HepG2 (cell line): ENCODE data around the gene RGL1. TPM values are rescaled to one million over a fixed set of nuclear protein-coding genes. Genes with fewer than 3 reads are reported as not detected.

Experiments used
- ATAC-seq: fragments of 200-7000 bp; cut with Tn5 transposase; 3 replicates; pipeline ENCODE4 v1.9.1; 2020; ENCODE audit warnings: mild to moderate bottlenecking, moderate library complexity
- BruUV-seq: library from RNA; stranded (reverse); fragments of 400-500 nt; replicated peaks from 2 replicates; lab custom pipeline; 2021; lab: Mats Ljungman, UMichigan
- CTCF ChIA-PET: fragments of 300-600 bp; formaldehyde crosslinking; extraction: SDS; loops from one replicate; lab custom pipeline; 2021; ENCODE audit warnings: low total read pairs, inconsistent platforms, low intra/inter-chr PET ratio; lab: Yijun Ruan, JAX
- POLR2A ChIA-PET: fragments of 350-600 bp; sonication (Branson Sonifier 250); formaldehyde crosslinking; loops from one replicate; lab custom pipeline; 2020; ENCODE audit warnings: antibody characterized with exemption, inconsistent platforms; lab: Yijun Ruan, JAX
- DNase-seq: peaks from one replicate; pipeline ENCODE4 v3.0.0-alpha.2; 2015; ENCODE audit warnings: low spot score
- FAIRE-seq: peaks from 3 replicates; lab custom pipeline; 2011; peaks lifted over from hg19 to GRCh38; lab: Jason Lieb, UNC
- H2AFZ ChIP-seq: one replicate; pipeline ENCODE4 v1.6.1; 2011; ENCODE audit warnings: low read length, inconsistent platforms
- H3K27ac ChIP-seq: fragments of 300-600 bp; 3 replicates; pipeline ENCODE4 v1.8.0; 2011; ENCODE audit warnings: mixed run types, mild to moderate bottlenecking, mixed read lengths, low read length, inconsistent platforms; ENCODE audit not compliant: insufficient read depth; ENCODE audit errors: extremely low read length
- H3K27me3 ChIP-seq, 2 experiments: fragments of 200-600 bp in 1 of 2; 2 replicates in 1 of 2; 3 replicates in 1 of 2; pipeline versions ENCODE4 v1.6.0 to v1.8.0; 2011; ENCODE audit warnings: low read length in 2 of 2, mild to moderate bottlenecking in 2 of 2, moderate library complexity in 2 of 2, inconsistent platforms in 1 of 2; ENCODE audit not compliant: insufficient read depth in 2 of 2, control insufficient read depth in 1 of 2
- H3K36me3 ChIP-seq, 2 experiments: fragments of 200-600 bp in 1 of 2; replicated peaks in 1 of 2; 2 replicates in 1 of 2; 3 replicates in 1 of 2; pipeline versions ENCODE4 v1.5.1 to v1.8.0; 2011; ENCODE audit warnings: low read length in 2 of 2, inconsistent platforms in 1 of 2; ENCODE audit not compliant: insufficient read depth in 2 of 2, control insufficient read depth in 1 of 2
- H3K4me1 ChIP-seq: 2 replicates; pipeline ENCODE4 v1.5.1; 2012; ENCODE audit warnings: low read length, inconsistent platforms; ENCODE audit not compliant: insufficient read depth
- H3K4me2 ChIP-seq: 2 replicates; pipeline ENCODE4 v1.6.0; 2011; ENCODE audit warnings: low read depth, low read length, inconsistent platforms
- H3K4me3 ChIP-seq, 3 experiments: fragments of 200-600 bp in 1 of 3; sonication (generic), shearing (Covaris generic) in 1 of 3; replicated peaks in 1 of 3; 2 replicates each; pipeline ENCODE4 v1.5.1; 2011 to 2016; ENCODE audit warnings: low read length in 3 of 3, inconsistent platforms in 2 of 3, low read depth in 2 of 3, mild to moderate bottlenecking in 2 of 3, control low read depth in 1 of 3, mixed read lengths in 1 of 3; ENCODE audit not compliant: insufficient read depth in 1 of 3
- H3K79me2 ChIP-seq: one replicate; pipeline ENCODE4 v1.6.1; 2011; ENCODE audit warnings: low read length, inconsistent platforms; ENCODE audit not compliant: insufficient read depth
- H3K9ac ChIP-seq: 2 replicates; pipeline ENCODE4 v1.6.0; 2011; ENCODE audit warnings: mild to moderate bottlenecking, low read depth, low read length, inconsistent platforms; ENCODE audit not compliant: insufficient read depth
- H3K9me3 ChIP-seq: 2 replicates; pipeline ENCODE4 v1.5.1; 2012; ENCODE audit warnings: mild to moderate bottlenecking, low read length
- H4K20me1 ChIP-seq: 2 replicates; pipeline ENCODE4 v1.6.0; 2011; ENCODE audit warnings: inconsistent platforms, mild to moderate bottlenecking, low read length, moderate library complexity; ENCODE audit not compliant: insufficient read depth
- FOXA1 ChIP-seq, 2 experiments: fragments of 450-650 bp in 1 of 2; sonication (generic) in 1 of 2; formaldehyde crosslinking in 1 of 2; IDR thresholded peaks; 2 replicates each; pipeline versions ENCODE4 v1.4.0 to v1.6.1; 2016 to 2020; ENCODE audit warnings: missing genetic modification reagents in 1 of 2
- GMEB1 ChIP-seq: sonication (generic); formaldehyde crosslinking; IDR thresholded peaks from 2 replicates; pipeline ENCODE4 v1.5.1; 2020; ENCODE audit warnings: missing genetic modification reagents, mild to moderate bottlenecking, borderline replicate concordance
- HNRNPUL1 ChIP-seq: fragments of 200-400 bp; formaldehyde crosslinking; IDR thresholded peaks from 2 replicates; pipeline ENCODE4 v1.6.1; 2017; ENCODE audit warnings: low read depth, mild to moderate bottlenecking, low read length, moderate library complexity
- POLR2G ChIP-seq: fragments of 200-400 bp; formaldehyde crosslinking; IDR thresholded peaks from 2 replicates; pipeline ENCODE4 v1.6.1; 2018; ENCODE audit warnings: mild to moderate bottlenecking, low read depth, low read length, moderate library complexity
- SP2 ChIP-seq: sonication (generic); formaldehyde crosslinking; IDR thresholded peaks from 2 replicates; pipeline ENCODE4 v1.5.1; 2020; ENCODE audit warnings: mild to moderate bottlenecking, missing genetic modification reagents
- ZNF160 ChIP-seq: sonication (generic); formaldehyde crosslinking; IDR thresholded peaks from 2 replicates; pipeline ENCODE4 v1.8.0; 2022; ENCODE audit warnings: mild to moderate bottlenecking, inconsistent platforms, missing genetic modification reagents
- ZNF326 ChIP-seq: sonication (generic); formaldehyde crosslinking; IDR thresholded peaks from 2 replicates; pipeline ENCODE4 v1.4.0; 2020; ENCODE audit warnings: missing genetic modification reagents, borderline replicate concordance
- ZNF556 ChIP-seq: sonication (generic); formaldehyde crosslinking; IDR thresholded peaks from 2 replicates; pipeline ENCODE4 v1.4.0; 2020; ENCODE audit warnings: mild to moderate bottlenecking, missing genetic modification reagents, borderline replicate concordance
- ZNF605 ChIP-seq: sonication (generic); formaldehyde crosslinking; IDR thresholded peaks from 2 replicates; pipeline ENCODE4 v1.8.0; 2022; ENCODE audit warnings: mild to moderate bottlenecking, missing genetic modification reagents
- ZNF629 ChIP-seq: sonication (generic); formaldehyde crosslinking; conservative IDR thresholded peaks from 2 replicates; pipeline ENCODE4 v1.5.0; 2020; ENCODE audit warnings: missing genetic modification reagents
- ZNF703 ChIP-seq: sonication (generic); formaldehyde crosslinking; IDR thresholded peaks from 2 replicates; pipeline ENCODE4 v1.5.1; 2020; ENCODE audit warnings: missing genetic modification reagents, mild to moderate bottlenecking, moderate library complexity, borderline replicate concordance
- ZNF788 ChIP-seq: sonication (generic); formaldehyde crosslinking; IDR thresholded peaks from 2 replicates; pipeline ENCODE4 v1.5.0; 2020; ENCODE audit warnings: mild to moderate bottlenecking, missing genetic modification reagents, borderline replicate concordance
- WGBS: methylation state at CpG from one replicate; pipeline ENCODE4 v1.1.6; 2017; ENCODE audit warnings: low lambda C conversion rate; 5-methylcytosine and 5-hydroxymethylcytosine counted together
- in situ Hi-C: cut with HindIII; loops from 2 replicates; pipeline ENCODE4 v1.10.0; 2017; ENCODE audit warnings: low pct_unique_long_range_greater_than_20kb; ENCODE audit not compliant: extremely low pct_ligation_motif_present
- intact Hi-C: fragments of 100-400 bp; cut with micrococcal nuclease; formaldehyde crosslinking; loops from one replicate; pipeline ENCODE4 v1.10.0; 2022; ENCODE audit not compliant: unreplicated experiment
- polyA plus RNA-seq, 8 experiments: library from polyadenylated mRNA; depleted of rRNA in 3 of 8; stranded (reverse) in 7 of 8; unstranded in 1 of 8; fragments of >200 nt; fragmentation: Illumina TruSeq in 4 of 8; extraction: Trizol in 4 of 8; gene quantifications; 2 replicates each; pipeline versions ENCODE4 v1.2.1 to v1.2.3, GENCODE V29; 2011 to 2016; ENCODE audit warnings: low read depth in 4 of 8, missing spikeins in 1 of 8, mixed read lengths in 1 of 8; ENCODE audit not compliant: insufficient read depth in 1 of 8
- total RNA-seq, 5 experiments: library from RNA; depleted of rRNA; stranded (reverse); fragments of >200 nt; fragmentation: Illumina TruSeq; extraction: Trizol; gene quantifications; 2 replicates each; pipeline ENCODE4 v1.2.3, GENCODE V29; 2016; ENCODE audit warnings: low read depth in 1 of 5

RGL1 gene
- total and polyA plus RNA-seq, 2 of the 13 experiments (the other 11 are each of a cell fraction or from before 2014, with no cell fraction given) = 3.5 to 4.7 TPM

- in situ Hi-C loops = no loop called here
- Histone ChIP-seq H3K27me3 (no peaks in the 10 kb centered on the region), H3K4me2 (no peak overlapping the region), H3K36me3 (no peaks in the 10 kb centered on the region), H2AFZ (no peak overlapping the region), H3K27ac (no peak overlapping the region)
- TF ChIP-seq SP2 (CRISPR knock-in tag) = no peak
- TF ChIP-seq, all 625 proteins: peak for 0
- Histone ChIP-seq H3K4me3 (no peak overlapping the region), H4K20me1 (no peaks in the 10 kb centered on the region), H3K9me3 (no peaks in the 10 kb centered on the region), H3K79me2 (no peaks in the 10 kb centered on the region), H3K9ac (no peak overlapping the region), H3K4me1 (0 out of 2 replicates have a peak, but pooled peaks cover 13% of the 10 kb centered on the region)
- ATAC-seq = no peak
- no peak for DNase-seq
- no TSS peak for BruUV-seq
- no peak for FAIRE-seq
- POLR2A ChIA-PET = no interaction called here
- intact Hi-C loops = no loop called here
- CTCF ChIA-PET = no interaction called here
Observed at GRCh38 chr1:183831311-183831710, 26.4 kb downstream of the RGL1 start.

DNA sequence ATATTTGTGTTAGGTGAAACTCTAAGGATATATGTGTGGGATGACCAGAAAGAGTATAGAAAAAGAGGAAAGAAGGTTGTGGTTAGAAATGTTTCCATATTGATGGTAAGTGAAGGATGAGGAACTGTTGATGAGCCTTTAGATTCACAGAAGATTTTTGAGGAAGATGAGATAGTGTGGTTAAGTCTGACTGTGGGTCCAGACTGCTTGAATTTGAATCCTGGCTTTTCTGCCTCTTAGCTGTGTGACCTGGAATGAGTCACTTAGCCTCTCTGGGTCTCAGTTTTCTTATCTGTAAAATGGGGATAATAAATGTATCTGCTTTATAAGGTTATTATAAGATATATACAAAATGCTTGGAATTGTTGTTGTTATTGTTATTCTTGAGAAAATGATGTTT is 27.5 kb downstream of the RGL1 start:
- in situ Hi-C loops (no loop called here), intact Hi-C loops (no loop called here)
- H4K20me1 ChIP-seq = no peaks in the 10 kb centered on the region
- ATAC-seq = no peak
- no peak for TF ChIP-seq ZNF703
- TF ChIP-seq ZNF629 = peak; percentile 79
- DNase-seq = no peak
- H3K4me3 ChIP-seq = no peak overlapping the region
- no peaks in the 10 kb centered on the region for H3K79me2 ChIP-seq
- POLR2A ChIA-PET = no interaction called here
- no peak overlapping the region for H3K4me2 ChIP-seq
- BruUV-seq = no TSS peak
- H3K27me3 ChIP-seq = no peaks in the 10 kb centered on the region
- FAIRE-seq = no peak
- H3K4me1 ChIP-seq = 0 out of 2 replicates have a peak, but pooled peaks cover 9% of the 10 kb centered on the region
- no peaks in the 10 kb centered on the region for H3K36me3 ChIP-seq
- H3K9ac ChIP-seq = no peak overlapping the region
- no peak overlapping the region for H3K27ac ChIP-seq
- no peak overlapping the region for H2AFZ ChIP-seq
- H3K9me3 ChIP-seq = no peaks in the 10 kb centered on the region
- CTCF ChIA-PET = no interaction called here

- no TSS peak for BruUV-seq
- in situ Hi-C loops = no loop called here
- WGBS = 98% methylated on average over 3 of the region's 3 CpGs
Observed at GRCh38 chr1:183834568-183834967, 29.6 kb downstream of the RGL1 start.

More at GRCh38 chr1:183834568-183834967, 29.6 kb downstream of the RGL1 start:
- Histone ChIP-seq H3K27me3 (no peaks in the 10 kb centered on the region), H3K9ac (no peak overlapping the region), H4K20me1 (no peaks in the 10 kb centered on the region), H3K4me3 (no peak overlapping the region), H3K4me2 (no peak overlapping the region), H3K79me2 (no peaks in the 10 kb centered on the region), H3K27ac (no peak overlapping the region), H3K4me1 (no peaks in the 10 kb centered on the region), H2AFZ (no peak overlapping the region), H3K36me3 (no peaks in the 10 kb centered on the region), H3K9me3 (no peaks in the 10 kb centered on the region)
- no peak for FAIRE-seq
- ChIA-PET CTCF (no interaction called here), POLR2A (no interaction called here)
- ATAC-seq = no peak
- intact Hi-C loops = no loop called here
- TF ChIP-seq ZNF788 (CRISPR knock-in tag) (no peak), GMEB1 (CRISPR knock-in tag) (no peak), ZNF605 (CRISPR knock-in tag) (no peak), ZNF160 (CRISPR knock-in tag) (no peak), FOXA1 (IDR thresholded peaks at IDR 0.05) (no peak), FOXA1 (CRISPR knock-in tag; IDR thresholded peaks at IDR 0.05) (no peak), HNRNPUL1 (no peak), POLR2G (no peak), ZNF556 (CRISPR knock-in tag) (no peak), ZNF326 (no peak)
- no peak for DNase-seq
